Muscle of back (tissue), 11 donors: Measurements from ENCODE around the gene APEH. TPM values are rescaled to one million over a fixed set of nuclear protein-coding genes. Genes with fewer than 3 reads are reported as not detected.
"Not testable (repeated sequence)": the region's sequence is repeated elsewhere in the genome, so short reads cannot be mapped to it uniquely, and the experiment has no call there.

Source experiments
- DNase-seq, 3 donors: peaks; one replicate each; pipeline versions ENCODE4 v3.0.0 to v3.0.0-alpha.2; 2013
- polyA plus RNA-seq, 10 donors: library from polyadenylated mRNA; unstranded; fragments of 120-200 nt; gene quantifications; one replicate each; pipeline ENCODE4 v1.2.1, GENCODE V29; 2013; ENCODE audit not compliant: insufficient read length in 10 of 10

The APEH gene
- polyA plus RNA-seq, 10 donors, result 55.5 to 64.8 (median 59.7) TPM

GRCh38 chr3:49689046-49689907, 15.1 kb downstream of the APEH start, which contains the start of the genes MST1 and RNF123:
MST1 (minus strand) TSS chr3:49689474; CDS start chr3:49688691, 783 bp downstream.
RNF123 (plus strand) TSS chr3:49689557; CDS start chr3:49691166, 1,609 bp downstream.
- peak; percentile 91 to 98 (median 95) for DNase-seq

- DNase-seq, result not testable (repeated sequence)
Measured at GRCh38 chr3:49689908-49690624, 15.9 kb downstream of the APEH start.

GRCh38 chr3:49690856-49691255, 16.7 kb downstream of the APEH start:
- not testable (repeated sequence) for DNase-seq

GRCh38 chr3:49691481-49691880, 17.3 kb downstream of the APEH start:
- DNase-seq, result not testable (repeated sequence)

GRCh38 chr3:49694409-49695070, 20.4 kb downstream of the APEH start:
- DNase-seq, result not testable (repeated sequence)

- DNase-seq, result not testable (repeated sequence)
Measured at GRCh38 chr3:49695350-49696015, 21.3 kb downstream of the APEH start.

- DNase-seq, result no peak
Measured at GRCh38 chr3:49699281-49699979, 25.3 kb downstream of the APEH start.

- no peak for DNase-seq
Measured at GRCh38 chr3:49700014-49700413, 25.9 kb downstream of the APEH start.

GRCh38 chr3:49700453-49701128, 26.4 kb downstream of the APEH start:
- DNase-seq, result no peak

GRCh38 chr3:49701388-49702077, 27.4 kb downstream of the APEH start:
- no peak for DNase-seq

- DNase-seq, result no peak
Measured at GRCh38 chr3:49702672-49703071, 28.5 kb downstream of the APEH start.

GRCh38 chr3:49703443-49703927, 29.3 kb downstream of the APEH start:
- DNase-seq, result peak in 1 of 3 donors; percentile 69

- DNase-seq, result no peak
Measured at GRCh38 chr3:49703956-49704355, 29.8 kb downstream of the APEH start.

- DNase-seq, result no peak
Measured at GRCh38 chr3:49704629-49705028, 30.5 kb downstream of the APEH start.

- no peak for DNase-seq
Measured at GRCh38 chr3:49705390-49705960, 31.3 kb downstream of the APEH start.

- no peak for DNase-seq
Measured at GRCh38 chr3:49706456-49707112, 32.4 kb downstream of the APEH start.

GRCh38 chr3:49707113-49707480, 32.9 kb downstream of the APEH start:
- no peak for DNase-seq

GRCh38 chr3:49709852-49710251, 35.7 kb downstream of the APEH start:
- no peak for DNase-seq

GRCh38 chr3:49711489-49711888, 37.3 kb downstream of the APEH start:
- DNase-seq, result no peak
